CD14-positive monocyte (primary cell): ENCODE data around the gene ASTN1. TPM values are rescaled to one million over a fixed set of nuclear protein-coding genes. Genes with fewer than 3 reads are reported as not detected.

Experiments used
- DNase-seq, 3 donors: peaks; one replicate each; pipeline ENCODE4 v3.0.0-alpha.2; 2011 to 2022
- H2AFZ ChIP-seq: 2 replicates; pipeline ENCODE4 v1.6.0; 2012; ENCODE audit warnings: mild to moderate bottlenecking, low read depth, low read length, inconsistent platforms; ENCODE audit not compliant: insufficient read depth, poor library complexity, severe bottlenecking
- H3K27ac ChIP-seq, 2 donors: 1 replicate in 1 of 2; 2 replicates in 1 of 2; pipeline ENCODE4 v1.5.1; 2012 to 2013; ENCODE audit warnings: low read length in 2 of 2, control low read depth in 1 of 2, inconsistent platforms in 1 of 2, low read depth in 1 of 2, mild to moderate bottlenecking in 1 of 2
- H3K27me3 ChIP-seq, 2 donors: one replicate each; pipeline versions ENCODE4 v1.6.0 to v1.6.1; 2011 to 2013; ENCODE audit warnings: low read length in 2 of 2; ENCODE audit not compliant: control insufficient read depth in 2 of 2, insufficient read depth in 2 of 2
- H3K36me3 ChIP-seq, 2 donors: replicated peaks in 1 of 2; 1 replicate in 1 of 2; 2 replicates in 1 of 2; pipeline versions ENCODE4 v1.5.1 to v1.6.1; 2012 to 2013; ENCODE audit warnings: low read length in 2 of 2, control low read depth in 1 of 2, inconsistent platforms in 1 of 2, mild to moderate bottlenecking in 1 of 2; ENCODE audit not compliant: insufficient read depth in 2 of 2, control insufficient read depth in 1 of 2
- H3K4me1 ChIP-seq, 2 donors: 1 replicate in 1 of 2; 2 replicates in 1 of 2; pipeline versions ENCODE4 v1.5.1 to v1.6.1; 2012 to 2013; ENCODE audit warnings: low read length in 2 of 2, control low read depth in 1 of 2, inconsistent platforms in 1 of 2, mild to moderate bottlenecking in 1 of 2, moderate library complexity in 1 of 2; ENCODE audit not compliant: insufficient read depth in 2 of 2, control insufficient read depth in 1 of 2
- H3K4me2 ChIP-seq: replicated peaks from 2 replicates; pipeline ENCODE3; 2012; ENCODE audit warnings: low read length, moderate library complexity, mild to moderate bottlenecking; ENCODE audit not compliant: poor library complexity, severe bottlenecking; ENCODE audit errors: extremely low read depth
- H3K4me3 ChIP-seq, 3 experiments: fragments of 200-600 bp in 1 of 3; sonication (generic) in 1 of 3; replicated peaks in 1 of 3; 1 replicate in 2 of 3; 2 replicates in 1 of 3; pipeline ENCODE4 v1.5.1; 2011 to 2013; ENCODE audit warnings: low read length in 3 of 3, mild to moderate bottlenecking in 3 of 3, control low read depth in 2 of 3, low read depth in 2 of 3, inconsistent platforms in 1 of 3, moderate library complexity in 1 of 3
- H3K79me2 ChIP-seq: 2 replicates; pipeline ENCODE4 v1.6.0; 2012; ENCODE audit warnings: mild to moderate bottlenecking, control low read depth, inconsistent platforms, low read length, moderate library complexity; ENCODE audit not compliant: insufficient read depth
- H3K9ac ChIP-seq: 2 replicates; pipeline ENCODE4 v1.6.0; 2017; ENCODE audit warnings: low read length, mild to moderate bottlenecking; ENCODE audit not compliant: insufficient read depth, poor library complexity, severe bottlenecking
- H3K9me3 ChIP-seq, 2 donors: replicated peaks in 1 of 2; 1 replicate in 1 of 2; 2 replicates in 1 of 2; pipeline versions ENCODE4 v1.5.1 to v1.6.1; 2012 to 2013; ENCODE audit warnings: low read length in 2 of 2, control low read depth in 1 of 2; ENCODE audit not compliant: control insufficient read depth in 1 of 2, insufficient read depth in 1 of 2
- H4K20me1 ChIP-seq: 2 replicates; pipeline ENCODE4 v1.6.0; 2012; ENCODE audit warnings: mild to moderate bottlenecking, low read length, control low read depth, moderate library complexity; ENCODE audit not compliant: insufficient read depth
- H3K27ac Mint-ChIP-seq, 7 donors: one replicate each; pipeline ENCODE4 v1.8.0; 2020; ENCODE audit warnings: mild to moderate bottlenecking in 7 of 7, mixed read lengths in 7 of 7, moderate library complexity in 6 of 7, inconsistent platforms in 2 of 7
- H3K27me3 Mint-ChIP-seq, 3 donors: one replicate each; pipeline ENCODE4 v1.8.0; 2021 to 2022; ENCODE audit warnings: low read depth in 3 of 3, mild to moderate bottlenecking in 3 of 3, mixed read lengths in 3 of 3, moderate library complexity in 3 of 3, inconsistent platforms in 1 of 3
- H3K36me3 Mint-ChIP-seq, 2 donors: one replicate each; pipeline ENCODE4 v1.8.0; 2020; ENCODE audit warnings: mixed read lengths in 2 of 2, inconsistent platforms in 1 of 2, mild to moderate bottlenecking in 1 of 2
- H3K4me1 Mint-ChIP-seq: one replicate; pipeline ENCODE4 v1.8.0; 2020; ENCODE audit warnings: mild to moderate bottlenecking, mixed read lengths
- H3K4me3 Mint-ChIP-seq, 2 donors: one replicate each; pipeline ENCODE4 v1.8.0; 2020; ENCODE audit warnings: mild to moderate bottlenecking in 2 of 2, mixed read lengths in 2 of 2, moderate library complexity in 1 of 2
- H3K9me3 Mint-ChIP-seq, 7 donors: one replicate each; pipeline ENCODE4 v1.8.0; 2020 to 2022; ENCODE audit warnings: mixed read lengths in 7 of 7, mild to moderate bottlenecking in 6 of 7, moderate library complexity in 6 of 7, inconsistent platforms in 2 of 7
- WGBS: methylation state at CpG from one replicate; pipeline ENCODE4 v1.1.5; 2013; ENCODE audit warnings: missing lambda C conversion rate; ENCODE audit not compliant: insufficient coverage; 5-methylcytosine and 5-hydroxymethylcytosine counted together
- intact Hi-C, 2 donors: fragments of 100-400 bp; cut with micrococcal nuclease; formaldehyde crosslinking; loops; one replicate each; pipeline versions ENCODE4 v1.15.0 to v1.15.1; 2023
- polyA plus RNA-seq, 3 donors: library from polyadenylated mRNA; depleted of rRNA in 1 of 3; unstranded in 2 of 3; stranded (reverse) in 1 of 3; fragments of 300-500 nt in 2 of 3; fragments of >200 nt in 1 of 3; fragmentation: Illumina TruSeq in 2 of 3; gene quantifications; 1 replicate in 2 of 3; 2 replicates in 1 of 3; pipeline ENCODE4 v1.2.3, GENCODE V29; 2012 to 2021
- TF ChIP-seq, protein P1 (sequence below): fragments of 200-600 bp; IDR thresholded peaks from one replicate; pipeline ENCODE4 v1.8.0; 2022; ENCODE audit warnings: antibody characterized with exemption, mild to moderate bottlenecking

The ASTN1 gene
- polyA plus RNA-seq, 3 donors = not detected

DNA sequence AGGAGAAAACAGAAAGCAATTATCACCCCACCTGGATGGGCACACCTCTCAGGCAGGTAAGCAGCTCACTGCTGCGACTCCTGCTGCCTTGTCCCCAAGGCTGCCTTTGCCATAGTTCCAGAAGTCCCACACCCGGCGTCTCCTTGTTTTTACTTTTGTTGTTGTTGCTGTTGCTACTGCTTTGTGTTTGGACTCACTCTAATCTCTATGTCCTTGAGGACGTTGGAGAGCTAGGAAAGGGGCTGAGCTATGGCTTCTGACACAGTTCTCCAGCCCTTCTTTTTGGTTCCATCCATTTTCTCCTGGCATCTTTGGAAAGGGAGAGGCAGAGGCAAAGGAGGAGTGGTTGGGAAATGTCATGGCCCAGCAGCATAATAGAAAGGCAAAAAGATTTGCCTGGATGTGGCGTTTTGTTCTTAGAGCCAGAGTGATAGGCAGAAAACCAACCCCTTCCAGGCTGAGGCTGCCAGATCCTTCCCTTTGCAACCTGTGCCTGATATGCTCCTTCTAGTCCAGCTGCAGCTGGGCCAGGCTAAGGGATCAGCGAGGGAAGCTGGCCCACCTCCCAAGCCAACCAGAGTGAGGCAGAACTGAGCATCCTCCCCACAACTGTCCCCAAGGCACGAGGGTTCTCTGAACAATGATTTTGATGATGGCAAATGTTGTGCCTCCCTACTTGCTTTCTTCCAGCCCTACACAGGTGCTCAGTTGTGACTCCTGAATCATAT lies 270.7 kb downstream of the ASTN1 start:
- Histone ChIP-seq H4K20me1 (no peaks in the 10 kb centered on the region), H3K36me3 (no peaks in the 10 kb centered on the region), H3K9ac (no peak overlapping the region), H3K27ac (no peak overlapping the region), H2AFZ (no peak overlapping the region), H3K9me3 (no peaks in the 10 kb centered on the region), H3K4me3 (no peak overlapping the region), H3K79me2 (no peaks in the 10 kb centered on the region), H3K4me1 (no peaks in the 10 kb centered on the region), H3K4me2 (no peak overlapping the region), H3K27me3 (no peaks in the 10 kb centered on the region)
- Mint-ChIP-seq H3K9me3 (no peaks in the 10 kb centered on the region), H3K4me3 (no peak overlapping the region), H3K4me1 (peaks cover 7% of the 10 kb centered on the region), H3K36me3 (no peaks in the 10 kb centered on the region), H3K27ac (peak overlapping the region in 1 of 7 donors; percentile 20), H3K27me3 (peaks cover 1 to 12% (median 6%) of the 10 kb centered on the region in 3 donors)
- intact Hi-C loops = no loop called here
- WGBS = no CpG with 5 or more reads among the region's 7 CpGs
- TF ChIP-seq, protein P1, sequence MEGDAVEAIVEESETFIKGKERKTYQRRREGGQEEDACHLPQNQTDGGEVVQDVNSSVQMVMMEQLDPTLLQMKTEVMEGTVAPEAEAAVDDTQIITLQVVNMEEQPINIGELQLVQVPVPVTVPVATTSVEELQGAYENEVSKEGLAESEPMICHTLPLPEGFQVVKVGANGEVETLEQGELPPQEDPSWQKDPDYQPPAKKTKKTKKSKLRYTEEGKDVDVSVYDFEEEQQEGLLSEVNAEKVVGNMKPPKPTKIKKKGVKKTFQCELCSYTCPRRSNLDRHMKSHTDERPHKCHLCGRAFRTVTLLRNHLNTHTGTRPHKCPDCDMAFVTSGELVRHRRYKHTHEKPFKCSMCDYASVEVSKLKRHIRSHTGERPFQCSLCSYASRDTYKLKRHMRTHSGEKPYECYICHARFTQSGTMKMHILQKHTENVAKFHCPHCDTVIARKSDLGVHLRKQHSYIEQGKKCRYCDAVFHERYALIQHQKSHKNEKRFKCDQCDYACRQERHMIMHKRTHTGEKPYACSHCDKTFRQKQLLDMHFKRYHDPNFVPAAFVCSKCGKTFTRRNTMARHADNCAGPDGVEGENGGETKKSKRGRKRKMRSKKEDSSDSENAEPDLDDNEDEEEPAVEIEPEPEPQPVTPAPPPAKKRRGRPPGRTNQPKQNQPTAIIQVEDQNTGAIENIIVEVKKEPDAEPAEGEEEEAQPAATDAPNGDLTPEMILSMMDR = no peak
- DNase-seq = no peak

DNA sequence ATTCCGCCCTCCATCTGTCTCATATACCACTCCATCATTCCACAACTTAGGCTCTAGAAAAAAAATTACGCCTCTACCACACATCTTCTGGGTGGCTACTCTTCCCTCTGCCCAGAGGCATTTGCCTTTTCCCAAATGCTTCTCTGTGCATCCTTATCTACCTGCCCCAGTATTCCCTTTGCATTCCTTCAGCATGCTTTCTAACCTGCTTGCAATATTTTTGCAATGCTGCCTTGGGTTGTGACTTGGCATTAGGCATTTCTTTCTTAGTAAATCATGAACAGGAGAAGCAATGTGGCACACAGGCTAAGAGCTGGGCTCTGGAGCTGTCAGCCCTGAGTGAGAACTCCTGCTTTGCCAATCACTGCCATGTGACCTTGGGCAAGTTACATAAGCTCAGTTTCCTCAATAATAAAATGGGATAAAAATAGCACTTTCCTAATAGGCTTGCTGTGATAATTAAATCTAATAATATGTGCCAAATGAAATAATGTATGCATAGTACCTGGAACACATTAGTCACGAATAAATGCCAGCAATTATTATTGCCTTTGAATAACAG lies 276.0 kb downstream of the ASTN1 start:
- intact Hi-C loops = loop anchor here in 1 of 2 donors (10.0 kb wide), 1 partner anchor 514 kb away; no protein-coding TSS in a partner anchor
- no peak overlapping the region for H3K27ac ChIP-seq
- H3K79me2 ChIP-seq = no peaks in the 10 kb centered on the region
- no peaks in the 10 kb centered on the region for H3K4me1 Mint-ChIP-seq
- no peaks in the 10 kb centered on the region for H3K4me1 ChIP-seq
- no peaks in the 10 kb centered on the region for H3K27me3 ChIP-seq
- no peaks in the 10 kb centered on the region for H3K9me3 Mint-ChIP-seq
- H3K36me3 ChIP-seq = no peaks in the 10 kb centered on the region
- H3K4me3 Mint-ChIP-seq = no peak overlapping the region
- H2AFZ ChIP-seq = no peak overlapping the region
- TF ChIP-seq, protein P1 = no peak
- DNase-seq = no peak
- no peak overlapping the region for H3K9ac ChIP-seq
- H3K27me3 Mint-ChIP-seq = peaks cover 0 to 13% (median 0%) of the 10 kb centered on the region in 3 donors
- H4K20me1 ChIP-seq = no peaks in the 10 kb centered on the region
- no peaks in the 10 kb centered on the region for H3K9me3 ChIP-seq
- no peak overlapping the region for H3K4me2 ChIP-seq
- WGBS = 93% methylated on average over 2 of the region's 3 CpGs
- H3K4me3 ChIP-seq = no peak overlapping the region
- no peak overlapping the region for H3K27ac Mint-ChIP-seq
- no peaks in the 10 kb centered on the region for H3K36me3 Mint-ChIP-seq
